Ishikawa (cell line): Measurements from ENCODE around the gene CAMK2D.

Experiments used
- CEBPB ChIP-seq: IDR thresholded peaks from 2 replicates; pipeline ENCODE4 v1.6.1; 2012
- CREB1 ChIP-seq: IDR thresholded peaks from 2 replicates; pipeline ENCODE4 v1.6.1; 2012; ENCODE audit warnings: low read depth
- EGR1 ChIP-seq: IDR thresholded peaks from 2 replicates; pipeline ENCODE4 v1.6.1; 2012
- EP300 ChIP-seq: IDR thresholded peaks from 2 replicates; pipeline ENCODE4 v1.6.1; 2012; ENCODE audit warnings: borderline replicate concordance
- FOXM1 ChIP-seq: IDR thresholded peaks from 2 replicates; pipeline ENCODE4 v1.6.1; 2012; ENCODE audit warnings: low read depth, borderline replicate concordance
- MAX ChIP-seq: IDR thresholded peaks from 2 replicates; pipeline ENCODE4 v1.6.1; 2012
- NFIC ChIP-seq: IDR thresholded peaks from 2 replicates; pipeline ENCODE4 v1.6.1; 2012
- RAD21 ChIP-seq: IDR thresholded peaks from 2 replicates; pipeline ENCODE4 v1.6.1; 2012; ENCODE audit warnings: low read depth
- TAF1 ChIP-seq: IDR thresholded peaks from 2 replicates; pipeline ENCODE4 v1.6.1; 2012; ENCODE audit warnings: low read depth, mild to moderate bottlenecking
- TCF12 ChIP-seq: IDR thresholded peaks from 2 replicates; pipeline ENCODE4 v1.6.1; 2012; ENCODE audit warnings: low read depth
- TEAD4 ChIP-seq: IDR thresholded peaks from 2 replicates; pipeline ENCODE4 v1.6.1; 2012
- YY1 ChIP-seq: IDR thresholded peaks from 2 replicates; pipeline ENCODE4 v1.6.1; 2012; ENCODE audit warnings: low read depth
- ZBTB7A ChIP-seq: IDR thresholded peaks from 2 replicates; pipeline ENCODE4 v1.6.1; 2012; ENCODE audit warnings: low read depth
- TF ChIP-seq, protein P1 (sequence below): IDR thresholded peaks from 2 replicates; pipeline ENCODE4 v1.6.1; 2012; ENCODE audit warnings: low read depth, mild to moderate bottlenecking
- TF ChIP-seq, protein P2 (sequence below): IDR thresholded peaks from 2 replicates; pipeline ENCODE4 v1.6.1; 2012

Gene CAMK2D

DNA sequence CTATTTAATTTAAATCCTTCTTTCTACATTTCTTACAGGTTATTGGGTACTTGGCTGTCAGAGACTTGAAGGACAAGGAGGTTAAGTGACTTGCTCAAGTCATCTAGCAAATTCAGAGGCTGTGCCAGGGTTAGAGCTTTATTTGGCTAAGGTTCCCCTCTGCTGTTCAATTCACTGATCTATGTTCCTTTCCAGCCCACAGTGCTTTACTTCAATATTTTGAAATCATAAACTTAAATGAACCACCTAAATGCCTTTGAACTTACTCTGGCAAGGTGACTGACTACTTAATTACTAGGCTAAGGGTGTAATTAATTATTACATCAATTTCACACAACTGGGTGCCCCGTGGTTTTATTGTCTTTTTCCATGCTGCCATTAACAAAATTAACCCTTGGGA is 288.7 kb downstream of the CAMK2D start:
- no peak for TF ChIP-seq FOXM1
- TF ChIP-seq ZBTB7A, result no peak
- no peak for TF ChIP-seq MAX
- TF ChIP-seq RAD21, result no peak
- TF ChIP-seq CEBPB, result no peak
- TF ChIP-seq, protein P1, sequence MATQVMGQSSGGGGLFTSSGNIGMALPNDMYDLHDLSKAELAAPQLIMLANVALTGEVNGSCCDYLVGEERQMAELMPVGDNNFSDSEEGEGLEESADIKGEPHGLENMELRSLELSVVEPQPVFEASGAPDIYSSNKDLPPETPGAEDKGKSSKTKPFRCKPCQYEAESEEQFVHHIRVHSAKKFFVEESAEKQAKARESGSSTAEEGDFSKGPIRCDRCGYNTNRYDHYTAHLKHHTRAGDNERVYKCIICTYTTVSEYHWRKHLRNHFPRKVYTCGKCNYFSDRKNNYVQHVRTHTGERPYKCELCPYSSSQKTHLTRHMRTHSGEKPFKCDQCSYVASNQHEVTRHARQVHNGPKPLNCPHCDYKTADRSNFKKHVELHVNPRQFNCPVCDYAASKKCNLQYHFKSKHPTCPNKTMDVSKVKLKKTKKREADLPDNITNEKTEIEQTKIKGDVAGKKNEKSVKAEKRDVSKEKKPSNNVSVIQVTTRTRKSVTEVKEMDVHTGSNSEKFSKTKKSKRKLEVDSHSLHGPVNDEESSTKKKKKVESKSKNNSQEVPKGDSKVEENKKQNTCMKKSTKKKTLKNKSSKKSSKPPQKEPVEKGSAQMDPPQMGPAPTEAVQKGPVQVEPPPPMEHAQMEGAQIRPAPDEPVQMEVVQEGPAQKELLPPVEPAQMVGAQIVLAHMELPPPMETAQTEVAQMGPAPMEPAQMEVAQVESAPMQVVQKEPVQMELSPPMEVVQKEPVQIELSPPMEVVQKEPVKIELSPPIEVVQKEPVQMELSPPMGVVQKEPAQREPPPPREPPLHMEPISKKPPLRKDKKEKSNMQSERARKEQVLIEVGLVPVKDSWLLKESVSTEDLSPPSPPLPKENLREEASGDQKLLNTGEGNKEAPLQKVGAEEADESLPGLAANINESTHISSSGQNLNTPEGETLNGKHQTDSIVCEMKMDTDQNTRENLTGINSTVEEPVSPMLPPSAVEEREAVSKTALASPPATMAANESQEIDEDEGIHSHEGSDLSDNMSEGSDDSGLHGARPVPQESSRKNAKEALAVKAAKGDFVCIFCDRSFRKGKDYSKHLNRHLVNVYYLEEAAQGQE, result no peak
- TF ChIP-seq TCF12, result no peak
- no peak for TF ChIP-seq NFIC
- no peak for TF ChIP-seq TAF1
- no peak for TF ChIP-seq TEAD4

GRCh38 chr4:113471146-113471860 is 290.2 kb downstream of the CAMK2D start:
- TF ChIP-seq EP300, result no peak
- no peak for TF ChIP-seq MAX
- TF ChIP-seq YY1, result no peak
- TF ChIP-seq TCF12, result no peak
- TF ChIP-seq, protein P2, sequence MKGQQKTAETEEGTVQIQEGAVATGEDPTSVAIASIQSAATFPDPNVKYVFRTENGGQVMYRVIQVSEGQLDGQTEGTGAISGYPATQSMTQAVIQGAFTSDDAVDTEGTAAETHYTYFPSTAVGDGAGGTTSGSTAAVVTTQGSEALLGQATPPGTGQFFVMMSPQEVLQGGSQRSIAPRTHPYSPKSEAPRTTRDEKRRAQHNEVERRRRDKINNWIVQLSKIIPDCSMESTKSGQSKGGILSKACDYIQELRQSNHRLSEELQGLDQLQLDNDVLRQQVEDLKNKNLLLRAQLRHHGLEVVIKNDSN, result no peak
- TF ChIP-seq RAD21, result no peak
- TF ChIP-seq FOXM1, result no peak
- no peak for TF ChIP-seq CEBPB
- TF ChIP-seq ZBTB7A, result no peak
- no peak for TF ChIP-seq EGR1
- no peak for TF ChIP-seq CREB1
- no peak for TF ChIP-seq TAF1

DNA sequence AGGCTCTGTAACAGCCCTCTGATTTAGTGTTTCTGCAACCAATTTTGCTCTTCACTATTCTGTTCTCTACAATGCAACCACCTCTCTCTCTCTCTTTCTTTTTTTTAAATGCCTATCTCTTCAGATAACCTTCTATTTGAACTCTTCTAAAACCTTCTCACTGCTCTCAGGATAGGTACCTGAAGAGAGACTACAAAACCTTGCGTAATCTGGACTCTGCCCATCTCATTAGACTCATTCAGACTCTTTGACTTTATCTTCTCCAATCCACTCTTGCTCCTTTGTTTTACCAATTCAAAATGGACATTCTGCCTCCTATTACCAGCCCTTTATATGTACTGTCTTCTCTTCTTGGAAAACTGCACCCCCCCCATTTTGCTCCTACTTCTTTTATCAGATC is 291.6 kb downstream of the CAMK2D start:
- no peak for TF ChIP-seq TAF1
- TF ChIP-seq FOXM1, result no peak
- no peak for TF ChIP-seq RAD21
- no peak for TF ChIP-seq TCF12
- TF ChIP-seq TEAD4, result no peak
- no peak for TF ChIP-seq ZBTB7A
- TF ChIP-seq CEBPB, result no peak

GRCh38 chr4:113469023-113469390 is 292.5 kb downstream of the CAMK2D start:
- TF ChIP-seq ZBTB7A (no peak), FOXM1 (no peak), CREB1 (no peak), YY1 (no peak), NFIC (no peak)
- TF ChIP-seq, protein P1, result no peak

DNA sequence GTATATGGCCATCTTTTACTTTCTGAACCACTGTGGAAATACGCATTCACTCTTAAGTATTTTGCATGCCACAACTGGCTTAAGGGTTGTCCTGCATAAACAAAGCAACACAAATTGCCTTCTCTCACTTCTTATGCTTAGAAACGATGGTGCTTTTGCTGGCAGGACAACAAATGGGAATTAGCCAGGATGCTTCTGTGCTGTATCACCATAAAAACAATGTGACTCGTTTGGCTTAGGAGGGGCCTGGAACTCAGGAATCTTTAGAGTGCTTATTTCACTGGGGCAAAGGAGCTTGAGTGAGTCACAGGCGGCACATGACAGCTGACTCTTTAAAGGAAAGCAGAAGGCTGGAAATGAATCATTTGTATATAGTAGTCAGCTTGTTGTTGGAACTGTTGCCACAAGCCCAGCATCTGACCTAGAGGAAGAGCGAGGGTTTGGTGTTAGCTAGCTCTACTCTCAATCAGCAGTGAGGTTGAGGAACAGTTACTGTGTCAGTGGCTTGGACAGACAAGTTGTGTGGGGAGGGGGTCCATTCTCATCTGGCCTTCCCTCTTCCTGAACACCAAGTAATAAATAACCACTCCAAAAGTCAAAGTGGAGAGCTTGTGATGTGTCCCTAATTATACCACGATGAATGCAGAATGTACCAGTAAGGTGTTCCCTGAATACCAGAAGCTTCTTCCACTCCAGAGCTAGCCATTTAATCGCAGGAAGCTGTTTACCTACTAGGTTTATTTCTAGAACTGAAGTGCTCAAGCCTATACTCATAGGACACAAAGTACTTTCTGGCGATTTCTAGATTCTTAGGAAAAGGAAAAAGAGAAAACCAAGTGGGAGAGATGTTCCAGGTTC is 293.1 kb downstream of the CAMK2D start:
- no peak for TF ChIP-seq TCF12
- TF ChIP-seq NFIC, result 0 out of 2 replicates have a peak, but pooled peaks have one; percentile 10
- TF ChIP-seq FOXM1, result no peak
- TF ChIP-seq, protein P1, result no peak
- no peak for TF ChIP-seq TAF1
- peak; percentile 41; the same call in 1 of the 2 replicates for TF ChIP-seq TEAD4
- TF ChIP-seq, protein P2, result 0 out of 2 replicates have a peak, but pooled peaks have one; percentile 39
- TF ChIP-seq EGR1, result no peak
